C4-2B (cell line): ENCODE data around the gene POLN.

Experiments used
- CTCF ChIP-seq: fragments of 450-650 bp; conservative IDR thresholded peaks from 2 replicates; pipeline ENCODE4 v1.5.1; 2017; ENCODE audit warnings: mild to moderate bottlenecking
- ZFX ChIP-seq: fragments of 450-650 bp; IDR thresholded peaks from 2 replicates; pipeline ENCODE4 v1.6.1; 2017

GRCh38 chr4:2080429-2081300, 161.3 kb downstream of the POLN start:
- TF ChIP-seq CTCF = no peak
- no peak for TF ChIP-seq ZFX
